ENCODE results near the gene CTRB2.
"Not testable (repeated sequence)": the region's sequence is repeated elsewhere in the genome, so short reads cannot be mapped to it uniquely, and the experiment has no call there.

Gene CTRB2

GRCh38 chr16:75217389-75217851 lies 10.5 kb upstream of the CTRB2 start:
- H3K4me1 ChIP-seq (ENCODE audit: control insufficient read depth, insufficient read depth, low read length), result no peaks in the 10 kb centered on the region
- no peaks in the 10 kb centered on the region for H3K27me3 ChIP-seq (ENCODE audit: control insufficient read depth, insufficient read depth, low read length, poor library complexity, severe bottlenecking)
- no peak overlapping the region for H3K27ac ChIP-seq (ENCODE audit: insufficient read depth, low read depth, low read length, poor library complexity, severe bottlenecking)
- no peak overlapping the region for H3K4me3 ChIP-seq (ENCODE audit: insufficient read depth, low read depth, low read length)
- no peaks in the 10 kb centered on the region for H3K36me3 ChIP-seq (ENCODE audit: control insufficient read depth, insufficient read depth, low read length)
- WGBS, 2 experiments, result 90 to 93% methylated on average over 11 of the region's 11 CpGs
- no peaks in the 10 kb centered on the region for H3K9me3 ChIP-seq (ENCODE audit: control insufficient read depth, low read length)

GRCh38 chr16:75216576-75216975 lies 9.6 kb upstream of the CTRB2 start:
- H3K27me3 ChIP-seq (ENCODE audit: control insufficient read depth, insufficient read depth, low read length, poor library complexity, severe bottlenecking), result no peaks in the 10 kb centered on the region
- H3K4me3 ChIP-seq (ENCODE audit: insufficient read depth, low read depth, low read length), result no peak overlapping the region
- no peaks in the 10 kb centered on the region for H3K36me3 ChIP-seq (ENCODE audit: control insufficient read depth, insufficient read depth, low read length)
- no peak overlapping the region for H3K27ac ChIP-seq (ENCODE audit: insufficient read depth, low read depth, low read length, poor library complexity, severe bottlenecking)
- no peaks in the 10 kb centered on the region for H3K9me3 ChIP-seq (ENCODE audit: control insufficient read depth, low read length)
- H3K4me1 ChIP-seq (ENCODE audit: control insufficient read depth, insufficient read depth, low read length), result peaks cover 2% of the 10 kb centered on the region
- WGBS, 2 experiments, result 88 to 93% methylated on average over 7 of the region's 7 CpGs

- no peaks in the 10 kb centered on the region for H3K36me3 ChIP-seq (ENCODE audit: control insufficient read depth, insufficient read depth, low read length)
- WGBS, 2 experiments, result 90 to 93% methylated on average over 2 of the region's 2 CpGs
- H3K4me3 ChIP-seq (ENCODE audit: insufficient read depth, low read depth, low read length), result no peak overlapping the region
- peaks cover 2% of the 10 kb centered on the region for H3K4me1 ChIP-seq (ENCODE audit: control insufficient read depth, insufficient read depth, low read length)
- H3K27ac ChIP-seq (ENCODE audit: insufficient read depth, low read depth, low read length, poor library complexity, severe bottlenecking), result no peak overlapping the region
- H3K27me3 ChIP-seq (ENCODE audit: control insufficient read depth, insufficient read depth, low read length, poor library complexity, severe bottlenecking), result no peaks in the 10 kb centered on the region
- H3K9me3 ChIP-seq (ENCODE audit: control insufficient read depth, low read length), result no peaks in the 10 kb centered on the region
These were observed 9.2 kb upstream of the CTRB2 start for GRCh38 chr16:75216127-75216526.

- not testable (repeated sequence) for H3K27me3 ChIP-seq (ENCODE audit: control insufficient read depth, insufficient read depth, low read length, poor library complexity, severe bottlenecking); H3K36me3 ChIP-seq (ENCODE audit: control insufficient read depth, insufficient read depth, low read length); H3K27ac ChIP-seq (ENCODE audit: insufficient read depth, low read depth, low read length, poor library complexity, severe bottlenecking); H3K4me3 ChIP-seq (ENCODE audit: insufficient read depth, low read depth, low read length); H3K4me1 ChIP-seq (ENCODE audit: control insufficient read depth, insufficient read depth, low read length); H3K9me3 ChIP-seq (ENCODE audit: control insufficient read depth, low read length)
- 93 to 94% methylated on average over 10 of the region's 10 CpGs for WGBS, 2 experiments
These were observed 4.3 kb upstream of the CTRB2 start for GRCh38 chr16:75211286-75211685.

- H3K4me3 ChIP-seq (ENCODE audit: insufficient read depth, low read depth, low read length), result no peak overlapping the region
- H3K36me3 ChIP-seq (ENCODE audit: control insufficient read depth, insufficient read depth, low read length), result no peaks in the 10 kb centered on the region
- H3K27ac ChIP-seq (ENCODE audit: insufficient read depth, low read depth, low read length, poor library complexity, severe bottlenecking), result no peak overlapping the region
- no peaks in the 10 kb centered on the region for H3K27me3 ChIP-seq (ENCODE audit: control insufficient read depth, insufficient read depth, low read length, poor library complexity, severe bottlenecking)
- WGBS, 2 experiments, result 86 to 92% methylated on average over 5 of the region's 5 CpGs
- H3K4me1 ChIP-seq (ENCODE audit: control insufficient read depth, insufficient read depth, low read length), result peaks cover 2% of the 10 kb centered on the region
- no peaks in the 10 kb centered on the region for H3K9me3 ChIP-seq (ENCODE audit: control insufficient read depth, low read length)
These were observed 3.0 kb upstream of the CTRB2 start for GRCh38 chr16:75209944-75210343.

GRCh38 chr16:75209514-75209913 lies 2.6 kb upstream of the CTRB2 start:
- not testable (repeated sequence) for H3K27ac ChIP-seq (ENCODE audit: insufficient read depth, low read depth, low read length, poor library complexity, severe bottlenecking); H3K4me1 ChIP-seq (ENCODE audit: control insufficient read depth, insufficient read depth, low read length); H3K36me3 ChIP-seq (ENCODE audit: control insufficient read depth, insufficient read depth, low read length); H3K9me3 ChIP-seq (ENCODE audit: control insufficient read depth, low read length); H3K27me3 ChIP-seq (ENCODE audit: control insufficient read depth, insufficient read depth, low read length, poor library complexity, severe bottlenecking); H3K4me3 ChIP-seq (ENCODE audit: insufficient read depth, low read depth, low read length)
- WGBS, 2 experiments, result 93 to 99% methylated on average over 4 to 7 of the region's 7 CpGs

- no peaks in the 10 kb centered on the region for H3K27me3 ChIP-seq (ENCODE audit: control insufficient read depth, insufficient read depth, low read length, poor library complexity, severe bottlenecking)
- no peak overlapping the region for H3K27ac ChIP-seq (ENCODE audit: insufficient read depth, low read depth, low read length, poor library complexity, severe bottlenecking)
- H3K4me1 ChIP-seq (ENCODE audit: control insufficient read depth, insufficient read depth, low read length), result peaks cover 2% of the 10 kb centered on the region
- WGBS, 2 experiments, result 90 to 93% methylated on average over 27 of the region's 27 CpGs
- H3K4me3 ChIP-seq (ENCODE audit: insufficient read depth, low read depth, low read length), result no peak overlapping the region
- no peaks in the 10 kb centered on the region for H3K9me3 ChIP-seq (ENCODE audit: control insufficient read depth, low read length)
- H3K36me3 ChIP-seq (ENCODE audit: control insufficient read depth, insufficient read depth, low read length), result no peaks in the 10 kb centered on the region
These were observed 2.0 kb upstream of the CTRB2 start for GRCh38 chr16:75208861-75209505.

- Histone ChIP-seq H3K27me3 (ENCODE audit: control insufficient read depth, insufficient read depth, low read length, poor library complexity, severe bottlenecking) (no peaks in the 10 kb centered on the region), H3K36me3 (ENCODE audit: control insufficient read depth, insufficient read depth, low read length) (no peaks in the 10 kb centered on the region), H3K27ac (ENCODE audit: insufficient read depth, low read depth, low read length, poor library complexity, severe bottlenecking) (no peak overlapping the region), H3K4me3 (ENCODE audit: insufficient read depth, low read depth, low read length) (no peak overlapping the region), H3K4me1 (ENCODE audit: control insufficient read depth, insufficient read depth, low read length) (peaks cover 2% of the 10 kb centered on the region), H3K9me3 (ENCODE audit: control insufficient read depth, low read length) (no peaks in the 10 kb centered on the region)
- WGBS, 2 experiments, result 89 to 95% methylated on average over 11 of the region's 13 CpGs
These were observed 1.4 kb upstream of the CTRB2 start for GRCh38 chr16:75208242-75208825.

- no peaks in the 10 kb centered on the region for H3K9me3 ChIP-seq (ENCODE audit: control insufficient read depth, low read length)
- no peaks in the 10 kb centered on the region for H3K36me3 ChIP-seq (ENCODE audit: control insufficient read depth, insufficient read depth, low read length)
- H3K4me1 ChIP-seq (ENCODE audit: control insufficient read depth, insufficient read depth, low read length), result peaks cover 2% of the 10 kb centered on the region
- H3K27ac ChIP-seq (ENCODE audit: insufficient read depth, low read depth, low read length, poor library complexity, severe bottlenecking), result no peak overlapping the region
- H3K27me3 ChIP-seq (ENCODE audit: control insufficient read depth, insufficient read depth, low read length, poor library complexity, severe bottlenecking), result no peaks in the 10 kb centered on the region
- 92 to 93% methylated on average over 11 of the region's 11 CpGs for WGBS, 2 experiments
- H3K4me3 ChIP-seq (ENCODE audit: insufficient read depth, low read depth, low read length), result no peak overlapping the region
These were observed 870 bp upstream of the CTRB2 start for GRCh38 chr16:75207831-75208230.

GRCh38 chr16:75205961-75206748 lies 806 bp downstream of the CTRB2 start:
- H3K27ac ChIP-seq (ENCODE audit: insufficient read depth, low read depth, low read length, poor library complexity, severe bottlenecking); H3K4me1 ChIP-seq (ENCODE audit: control insufficient read depth, insufficient read depth, low read length); H3K4me3 ChIP-seq (ENCODE audit: insufficient read depth, low read depth, low read length); H3K27me3 ChIP-seq (ENCODE audit: control insufficient read depth, insufficient read depth, low read length, poor library complexity, severe bottlenecking); H3K36me3 ChIP-seq (ENCODE audit: control insufficient read depth, insufficient read depth, low read length); H3K9me3 ChIP-seq (ENCODE audit: control insufficient read depth, low read length): not testable (repeated sequence)
- WGBS, 2 experiments, result 93 to 94% methylated on average over 19 to 22 of the region's 25 CpGs

All from ectodermal cell (in vitro differentiated cells).